ENCODE measurements around the gene RERE.

Gene RERE

GRCh38 chr1:8352886-8353785 is 464.3 kb downstream of the RERE start:
- H3K36me3 ChIP-seq (ENCODE audit: control insufficient read depth in 2 of 2, insufficient read depth in 1 of 2, low read length in 2 of 2) = peaks cover 0 to 58% of the 10 kb centered on the region in 2 experiments; a peak in 2 of 3 replicates
- POLR2A ChIA-PET = interaction anchor here (0.6 kb wide), 1 partner anchor 29 kb away, joined by 3 read pairs; no protein-coding TSS in a partner anchor
- H3K4me3 ChIP-seq (ENCODE audit: low read depth, low read length) = no peak overlapping the region
- TF ChIP-seq ZNF202 (tag by site-specific recombination; IDR thresholded peaks at IDR 0.05; ENCODE audit: borderline replicate concordance) (no peak), ZFHX2 (tag by site-specific recombination; conservative IDR thresholded peaks at IDR 0.05) (0 out of 2 replicates have a peak, but pooled peaks have one; percentile 18), ZNF366 (tag by site-specific recombination; conservative IDR thresholded peaks at IDR 0.05) (no peak), ZNF600 (tag by site-specific recombination; IDR thresholded peaks at IDR 0.05) (peak; percentile 61), ZFP69B (tag by site-specific recombination; IDR thresholded peaks at IDR 0.05) (no peak)
- H3K9me3 ChIP-seq (ENCODE audit: control insufficient read depth, insufficient read depth, low read depth, low read length) = no peaks in the 10 kb centered on the region
- H3K4me1 ChIP-seq (ENCODE audit: control insufficient read depth, insufficient read depth, low read length) = no peaks in the 10 kb centered on the region
- H3K27ac ChIP-seq (ENCODE audit: extremely low read depth, low read depth, low read length) = no peak overlapping the region
- CTCF ChIA-PET = interaction anchor here (0.6 to 2.3 kb wide), 6 partner anchors 10 to 377 kb away, joined by 3 to 8 read pairs (median 6); no protein-coding TSS in a partner anchor

GRCh38 chr1:8352471-8352845 is 465.0 kb downstream of the RERE start:
- no peak overlapping the region for H3K27ac ChIP-seq (ENCODE audit: extremely low read depth, low read depth, low read length)
- H3K4me1 ChIP-seq (ENCODE audit: control insufficient read depth, insufficient read depth, low read length) = no peaks in the 10 kb centered on the region
- ChIA-PET POLR2A (interaction anchor here (0.6 kb wide), 2 partner anchors 29 to 58 kb away, joined by 3 to 4 read pairs; no protein-coding TSS in a partner anchor), CTCF (interaction anchor here (0.6 to 2.3 kb wide), 7 partner anchors 11 to 377 kb away, joined by 3 to 8 read pairs (median 6); no protein-coding TSS in a partner anchor)
- H3K4me3 ChIP-seq (ENCODE audit: low read depth, low read length) = no peak overlapping the region
- H3K36me3 ChIP-seq (ENCODE audit: control insufficient read depth in 2 of 2, insufficient read depth in 1 of 2, low read length in 2 of 2) = peaks cover 0 to 51% of the 10 kb centered on the region in 2 experiments; a peak in 2 of 3 replicates
- TF ChIP-seq ZNF449 (tag by site-specific recombination; IDR thresholded peaks at IDR 0.05) = peak; percentile 81
- no peak for TF ChIP-seq YY2 (tag by site-specific recombination; IDR thresholded peaks at IDR 0.05)
- H3K9me3 ChIP-seq (ENCODE audit: control insufficient read depth, insufficient read depth, low read depth, low read length) = no peaks in the 10 kb centered on the region

- H3K4me1 ChIP-seq (ENCODE audit: control insufficient read depth, insufficient read depth, low read length) = no peaks in the 10 kb centered on the region
- no peak overlapping the region for H3K27ac ChIP-seq (ENCODE audit: extremely low read depth, low read depth, low read length)
- CTCF ChIA-PET = interaction anchor here (0.6 to 2.3 kb wide), 9 partner anchors 12 to 376 kb away, joined by 3 to 8 read pairs (median 6); no protein-coding TSS in a partner anchor
- POLR2A ChIA-PET = interaction anchor here (0.6 kb wide), 1 partner anchor 58 kb away, joined by 4 read pairs; no protein-coding TSS in a partner anchor
- peaks cover 0 to 45% of the 10 kb centered on the region in 2 experiments; a peak in 2 of 3 replicates for H3K36me3 ChIP-seq (ENCODE audit: control insufficient read depth in 2 of 2, insufficient read depth in 1 of 2, low read length in 2 of 2)
- H3K4me3 ChIP-seq (ENCODE audit: low read depth, low read length) = no peak overlapping the region
- H3K9me3 ChIP-seq (ENCODE audit: control insufficient read depth, insufficient read depth, low read depth, low read length) = no peaks in the 10 kb centered on the region
- TF ChIP-seq ZNF404 (tag by site-specific recombination; IDR thresholded peaks at IDR 0.05) = no peak
- TF ChIP-seq SALL2 (tag by site-specific recombination; IDR thresholded peaks at IDR 0.05; ENCODE audit: borderline replicate concordance) = no peak
- TF ChIP-seq INSM2 (tag by site-specific recombination; IDR thresholded peaks at IDR 0.05) = 0 out of 2 replicates have a peak, but pooled peaks have one; percentile 19
- peak; percentile 15; the same call in 1 of the 2 replicates for TF ChIP-seq ZIC2 (tag by site-specific recombination; IDR thresholded peaks at IDR 0.05)
- TF ChIP-seq ZNF654 (tag by site-specific recombination; IDR thresholded peaks at IDR 0.05; ENCODE audit: low read depth) = no peak
- no peak for TF ChIP-seq BCL6B (tag by site-specific recombination; IDR thresholded peaks at IDR 0.05)
- peak; percentile 44; the same call in 1 of the 2 replicates for TF ChIP-seq EGR2 (tag by site-specific recombination; IDR thresholded peaks at IDR 0.05; ENCODE audit: low read depth)
- no peak for TF ChIP-seq ZNF830 (tag by site-specific recombination; IDR thresholded peaks at IDR 0.05; ENCODE audit: low read depth)
- TF ChIP-seq CTCF (tag by site-specific recombination; IDR thresholded peaks at IDR 0.05) = 0 out of 2 replicates have a peak, but pooled peaks have one; percentile 29
- no peak for TF ChIP-seq ZNF514 (tag by site-specific recombination; IDR thresholded peaks at IDR 0.05)
- no peak for TF ChIP-seq ZNF223 (tag by site-specific recombination; IDR thresholded peaks at IDR 0.05)
- TF ChIP-seq OVOL3 (tag by site-specific recombination; IDR thresholded peaks at IDR 0.05) = no peak
- TF ChIP-seq ZNF2 (tag by site-specific recombination; IDR thresholded peaks at IDR 0.05) = no peak
- no peak for TF ChIP-seq KLF8 (tag by site-specific recombination; IDR thresholded peaks at IDR 0.05)
Measured at GRCh38 chr1:8351693-8352470, 465.6 kb downstream of the RERE start.

All from HEK293 (cell line).